IMR-90 (cell line): ENCODE measurements around the gene ANOS1. TPM values are rescaled to one million over a fixed set of nuclear protein-coding genes. Genes with fewer than 3 reads are reported as not detected.

Source experiments
- ATAC-seq: fragments of 200-7000 bp; cut with Tn5 transposase; 2 replicates; pipeline ENCODE4 v1.9.1; 2020; ENCODE audit warnings: low read depth, mild to moderate bottlenecking, moderate library complexity
- BruUV-seq: library from RNA; stranded (reverse); fragments of 400-500 nt; replicated peaks from 2 replicates; lab custom pipeline; 2021; lab: Mats Ljungman, UMichigan
- CTCF ChIA-PET: fragments of 300-600 bp; formaldehyde crosslinking; extraction: SDS; loops from one replicate; lab custom pipeline; 2021; ENCODE audit warnings: antibody characterized with exemption; lab: Yijun Ruan, JAX
- POLR2A ChIA-PET: fragments of 300-600 bp; sonication (Branson Sonifier 250); formaldehyde crosslinking; loops from one replicate; lab custom pipeline; 2022; ENCODE audit warnings: antibody characterized with exemption; ENCODE audit not compliant: unreplicated experiment; lab: Charles Lee
- DNase-seq: peaks from one replicate; pipeline ENCODE4 v3.0.0; 2013
- H2AFZ ChIP-seq: replicated peaks from 2 replicates; pipeline ENCODE3; 2013; ENCODE audit warnings: low read length, mild to moderate bottlenecking; ENCODE audit not compliant: poor library complexity
- H2AK5ac ChIP-seq: 2 replicates; pipeline ENCODE4 v1.6.1; 2013; ENCODE audit warnings: low read depth, low read length, inconsistent platforms
- H2AK9ac ChIP-seq: replicated peaks from 2 replicates; pipeline ENCODE3; 2013; ENCODE audit warnings: mild to moderate bottlenecking, low read depth, low read length, moderate library complexity; ENCODE audit not compliant: poor library complexity
- H2BK120ac ChIP-seq: 2 replicates; pipeline ENCODE4 v1.6.1; 2013; ENCODE audit warnings: low read depth, low read length, inconsistent platforms
- H2BK15ac ChIP-seq: 3 replicates; pipeline ENCODE4 v1.6.1; 2013; ENCODE audit warnings: low read depth, low read length, inconsistent platforms
- H2BK20ac ChIP-seq: 2 replicates; pipeline ENCODE4 v1.6.1; 2013; ENCODE audit warnings: low read depth, mild to moderate bottlenecking, inconsistent platforms, low read length, moderate library complexity
- H2BK5ac ChIP-seq: 2 replicates; pipeline ENCODE4 v1.6.1; 2013; ENCODE audit warnings: mild to moderate bottlenecking, low read depth, low read length, inconsistent platforms; ENCODE audit not compliant: poor library complexity, severe bottlenecking
- H3K14ac ChIP-seq: replicated peaks from 2 replicates; pipeline ENCODE4 v1.6.1; 2013; ENCODE audit warnings: low read depth, low read length, inconsistent platforms
- H3K18ac ChIP-seq: 2 replicates; pipeline ENCODE4 v1.6.1; 2013; ENCODE audit warnings: low read depth, low read length, control low read depth
- H3K23ac ChIP-seq: 2 replicates; pipeline ENCODE4 v1.6.1; 2013; ENCODE audit warnings: low read depth, low read length, inconsistent platforms
- H3K27ac ChIP-seq: 2 replicates; pipeline ENCODE4 v1.5.1; 2013; ENCODE audit warnings: mild to moderate bottlenecking, control low read depth, low read length; ENCODE audit not compliant: insufficient read depth
- H3K27me3 ChIP-seq: 2 replicates; pipeline ENCODE4 v1.6.1; 2013; ENCODE audit warnings: low read length; ENCODE audit not compliant: control insufficient read depth, insufficient read depth
- H3K36me3 ChIP-seq: 2 replicates; pipeline ENCODE4 v1.6.1; 2013; ENCODE audit warnings: low read length, mixed read lengths; ENCODE audit not compliant: control insufficient read depth, insufficient read depth
- H3K4ac ChIP-seq: 2 replicates; pipeline ENCODE4 v1.6.1; 2013; ENCODE audit warnings: low read depth, low read length, inconsistent platforms
- H3K4me1 ChIP-seq: 2 replicates; pipeline ENCODE4 v1.6.1; 2013; ENCODE audit warnings: low read length, mixed read lengths; ENCODE audit not compliant: control insufficient read depth, insufficient read depth
- H3K4me2 ChIP-seq: 2 replicates; pipeline ENCODE4 v1.6.1; 2013; ENCODE audit warnings: low read depth, mild to moderate bottlenecking, control low read depth, low read length, moderate library complexity
- H3K4me3 ChIP-seq: 2 replicates; pipeline ENCODE4 v1.5.1; 2013; ENCODE audit warnings: low read depth, mild to moderate bottlenecking, control low read depth, low read length, moderate library complexity; ENCODE audit not compliant: insufficient read depth
- H3K56ac ChIP-seq: 2 replicates; pipeline ENCODE4 v1.6.1; 2013; ENCODE audit warnings: low read length, inconsistent platforms; ENCODE audit not compliant: insufficient read depth; ENCODE audit errors: extremely low read depth
- H3K79me1 ChIP-seq, 2 experiments: 2 replicates each; pipeline ENCODE4 v1.6.1; 2013; ENCODE audit warnings: low read length in 2 of 2, inconsistent platforms in 1 of 2, low read depth in 1 of 2
- H3K9ac ChIP-seq: 2 replicates; pipeline ENCODE4 v1.6.1; 2013; ENCODE audit warnings: low read depth, low read length, control low read depth
- H3K9me1 ChIP-seq: 2 replicates; pipeline ENCODE4 v1.6.1; 2013; ENCODE audit warnings: low read length, inconsistent platforms; ENCODE audit not compliant: insufficient read depth
- H3K9me3 ChIP-seq: 2 replicates; pipeline ENCODE4 v1.6.1; 2013; ENCODE audit warnings: low read length; ENCODE audit not compliant: control insufficient read depth, insufficient read depth
- H4K20me1 ChIP-seq: 2 replicates; pipeline ENCODE4 v1.6.1; 2013; ENCODE audit warnings: low read length, inconsistent platforms; ENCODE audit not compliant: insufficient read depth
- H4K5ac ChIP-seq: 2 replicates; pipeline ENCODE4 v1.6.1; 2013; ENCODE audit warnings: mild to moderate bottlenecking, low read depth, low read length, control low read depth
- H4K8ac ChIP-seq, 2 experiments: 2 replicates each; pipeline ENCODE4 v1.6.1; 2013; ENCODE audit warnings: low read depth in 2 of 2, low read length in 2 of 2, control low read depth in 1 of 2, inconsistent platforms in 1 of 2
- H4K91ac ChIP-seq: 2 replicates; pipeline ENCODE4 v1.6.1; 2013; ENCODE audit warnings: low read depth, low read length, inconsistent platforms; ENCODE audit not compliant: insufficient read depth
- CEBPB ChIP-seq: IDR thresholded peaks from 2 replicates; pipeline ENCODE4 v1.6.1; 2012; ENCODE audit warnings: low read depth, low read length, improper control_type of control experiment
- CHD1 ChIP-seq: IDR thresholded peaks from 2 replicates; pipeline ENCODE4 v1.6.1; 2012; ENCODE audit warnings: low read depth, low read length, improper control_type of control experiment
- ELK1 ChIP-seq: fragments of 150-350 bp; IDR thresholded peaks from 2 replicates; pipeline ENCODE4 v1.6.1; 2016; ENCODE audit warnings: low read depth, mild to moderate bottlenecking, low read length, moderate library complexity, borderline replicate concordance
- MAZ ChIP-seq: IDR thresholded peaks from 2 replicates; pipeline ENCODE4 v1.6.1; 2012; ENCODE audit warnings: low read depth, mild to moderate bottlenecking, low read length, improper control_type of control experiment, moderate library complexity, borderline replicate concordance
- MXI1 ChIP-seq: IDR thresholded peaks from 2 replicates; pipeline ENCODE4 v1.6.1; 2012; ENCODE audit warnings: low read depth, mild to moderate bottlenecking, low read length, moderate library complexity, borderline replicate concordance
- NFE2L2 ChIP-seq: fragments of 150-350 bp; IDR thresholded peaks from 2 replicates; pipeline ENCODE4 v1.6.1; 2016; ENCODE audit warnings: low read depth, mild to moderate bottlenecking, low read length
- POLR2A ChIP-seq: IDR thresholded peaks from 2 replicates; pipeline ENCODE4 v1.6.1; 2012; ENCODE audit warnings: mild to moderate bottlenecking, low read depth, low read length
- RAD21 ChIP-seq: IDR thresholded peaks from 2 replicates; pipeline ENCODE4 v1.6.1; 2012; ENCODE audit warnings: low read length, improper control_type of control experiment
- RFX5 ChIP-seq: IDR thresholded peaks from 2 replicates; pipeline ENCODE4 v1.8.0; 2012; ENCODE audit warnings: low read depth, mild to moderate bottlenecking, low read length, moderate library complexity
- dilution Hi-C: fragments of 300-500 bp; cut with HindIII; formaldehyde crosslinking; loops from one replicate; pipeline ENCODE4 v1.14.3; 2018; ENCODE audit warnings: low sequenced_read_pairs; ENCODE audit not compliant: unreplicated experiment
- in situ Hi-C: fragments of 300-500 bp; cut with MboI; formaldehyde crosslinking; loops from 3 replicates; pipeline ENCODE4 v1.14.3; 2019; ENCODE audit warnings: low sequenced_read_pairs, inconsistent platforms, mixed read lengths
- intact Hi-C: fragments of 100-400 bp; cut with micrococcal nuclease; formaldehyde crosslinking; loops from 2 replicates; pipeline ENCODE4 v1.10.0; 2022
- polyA plus RNA-seq, 3 experiments: library from polyadenylated mRNA; depleted of rRNA; stranded (reverse); fragments of >200 nt; gene quantifications; 2 replicates each; pipeline ENCODE4 v1.2.3, GENCODE V29; 2012; ENCODE audit warnings: low replicate concordance in 1 of 3
- total RNA-seq: library from RNA; depleted of rRNA; stranded (reverse); fragments of >200 nt; gene quantifications from 2 replicates; pipeline ENCODE4 v1.2.3, GENCODE V29; 2012

The ANOS1 gene
- total and polyA plus RNA-seq, 2 of the 4 experiments (the other 2 are of a cell fraction): under 0.01 to 0.17 TPM

- no peak overlapping the region for H2BK15ac ChIP-seq
- CTCF ChIA-PET: no interaction called here
- ATAC-seq: no peak
Measured at GRCh38 chrX:8627796-8628195, 104.1 kb downstream of the ANOS1 start.

More at GRCh38 chrX:8627796-8628195, 104.1 kb downstream of the ANOS1 start:
- POLR2A ChIA-PET: no interaction called here
- no peak overlapping the region for H2AK9ac ChIP-seq
- no peak overlapping the region for H2BK5ac ChIP-seq
- no peaks in the 10 kb centered on the region for H3K79me1 ChIP-seq
- H3K9ac ChIP-seq: no peak overlapping the region
- H3K36me3 ChIP-seq: no peaks in the 10 kb centered on the region
- no peaks in the 10 kb centered on the region for H3K9me1 ChIP-seq
- no peak for DNase-seq
- H3K23ac ChIP-seq: no peak overlapping the region
- H4K8ac ChIP-seq: no peak overlapping the region
- H3K9me3 ChIP-seq: peaks cover 5% of the 10 kb centered on the region; the same call in 1 of the 2 replicates
- no peak overlapping the region for H2BK120ac ChIP-seq
- H3K27me3 ChIP-seq: no peaks in the 10 kb centered on the region
- H2BK20ac ChIP-seq: no peak overlapping the region
- H2AFZ ChIP-seq: no peak overlapping the region
- no peaks in the 10 kb centered on the region for H3K4me1 ChIP-seq
- intact Hi-C loops (no loop called here), in situ Hi-C loops (no loop called here), dilution Hi-C loops (no loop called here)
- H2AK5ac ChIP-seq: no peak overlapping the region
- TF ChIP-seq RAD21 (no peak), CHD1 (no peak), ELK1 (no peak), CEBPB (no peak), RFX5 (no peak), MAZ (no peak), POLR2A (no peak), MXI1 (no peak), NFE2L2 (no peak)
- no peak overlapping the region for H3K56ac ChIP-seq
- no peak overlapping the region for H3K4me3 ChIP-seq
- no peaks in the 10 kb centered on the region for H4K20me1 ChIP-seq
- no peak overlapping the region for H3K4me2 ChIP-seq
- no peak overlapping the region for H4K91ac ChIP-seq
- no peak overlapping the region for H3K14ac ChIP-seq
- no peak overlapping the region for H3K18ac ChIP-seq
- H4K5ac ChIP-seq: no peak overlapping the region
- H3K27ac ChIP-seq: no peak overlapping the region
- BruUV-seq: no TSS peak
- H3K4ac ChIP-seq: no peak overlapping the region
